Upper lobe of left lung (tissue), 6 donors: ENCODE data around the gene KRT33A. TPM values are rescaled to one million over a fixed set of nuclear protein-coding genes. Genes with fewer than 3 reads are reported as not detected.

Experiments
- ATAC-seq, 2 donors: fragments of 200-7000 bp; cut with Tn5 transposase; one replicate each; pipeline ENCODE4 v1.9.1; 2022; ENCODE audit warnings: mild to moderate bottlenecking in 2 of 2, moderate library complexity in 2 of 2; ENCODE audit not compliant: low FRiP score in 2 of 2
- DNase-seq, 2 donors: peaks; one replicate each; pipeline ENCODE4 v3.0.0-alpha.2; 2019 to 2020
- H3K27ac ChIP-seq, 4 donors: fragments of 200-600 bp; sonication (generic); one replicate each; pipeline ENCODE4 v1.5.1; 2016 to 2019
- H3K27me3 ChIP-seq, 4 donors: fragments of 200-600 bp; sonication (generic); one replicate each; pipeline ENCODE4 v1.5.1; 2017 to 2019
- H3K36me3 ChIP-seq, 4 donors: fragments of 200-600 bp; sonication (generic); one replicate each; pipeline ENCODE4 v1.5.1; 2016 to 2019
- H3K4me1 ChIP-seq, 4 donors: fragments of 200-600 bp; sonication (generic); one replicate each; pipeline ENCODE4 v1.5.1; 2018 to 2019
- H3K4me3 ChIP-seq, 4 donors: fragments of 200-600 bp; sonication (generic); one replicate each; pipeline ENCODE4 v1.5.1; 2017 to 2019; ENCODE audit warnings: mild to moderate bottlenecking in 2 of 4, moderate library complexity in 1 of 4
- H3K9me3 ChIP-seq, 4 donors: fragments of 200-600 bp; sonication (generic); one replicate each; pipeline ENCODE4 v1.5.1; 2018 to 2019
- CTCF ChIP-seq, 6 experiments: fragments of 450-650 bp in 4 of 6; fragments of 200-600 bp in 2 of 6; sonication (generic) in 2 of 6; IDR thresholded peaks; one replicate each; pipeline ENCODE4 v1.5.1; 2016 to 2019; ENCODE audit warnings: antibody characterized with exemption in 6 of 6
- EP300 ChIP-seq, 4 donors: sonication (generic); formaldehyde crosslinking; IDR thresholded peaks; one replicate each; pipeline ENCODE4 v1.5.1; 2017; ENCODE audit warnings: antibody characterized with exemption in 4 of 4, control low read depth in 2 of 4
- POLR2A ChIP-seq, 4 donors: fragments of 450-650 bp; IDR thresholded peaks; one replicate each; pipeline ENCODE4 v1.5.1; 2016 to 2017; ENCODE audit warnings: antibody characterized with exemption in 4 of 4, mild to moderate bottlenecking in 2 of 4
- POLR2AphosphoS5 ChIP-seq, 2 donors: sonication (generic); formaldehyde crosslinking; IDR thresholded peaks; one replicate each; pipeline ENCODE4 v1.5.1; 2017; ENCODE audit warnings: antibody characterized with exemption in 2 of 2
- WGBS, 2 donors: methylation state at CpG; one replicate each; pipeline ENCODE4 v1.1.5; 2017 to 2018; 5-methylcytosine and 5-hydroxymethylcytosine counted together
- total RNA-seq, 6 donors: library from RNA; depleted of rRNA in 4 of 6; stranded (reverse); fragments of >200 nt in 4 of 6; gene quantifications; one replicate each; pipeline versions ENCODE4 v1.1.0 to v1.2.1, GENCODE V29; 2016 to 2021
- donor health status: DM: no; HTN: no; CAD: no; lungs with moderate emphysema.
- donor health status: DM: no; HTN: yes; CAD: no; lungs with severe emphysema.

The KRT33A gene
- total RNA-seq, 6 donors from 2014 or later: not detected

- no peak for DNase-seq
- TF ChIP-seq EP300 (IDR thresholded peaks at IDR 0.05) (no peak), POLR2AphosphoS5 (IDR thresholded peaks at IDR 0.05) (no peak), CTCF (IDR thresholded peaks at IDR 0.05) (no peak), POLR2A (IDR thresholded peaks at IDR 0.05) (no peak)
- Histone ChIP-seq H3K36me3 (no peaks in the 10 kb centered on the region), H3K27me3 (no peaks in the 10 kb centered on the region), H3K4me3 (no peak overlapping the region), H3K4me1 (no peaks in the 10 kb centered on the region), H3K9me3 (no peaks in the 10 kb centered on the region), H3K27ac (no peak overlapping the region)
- ATAC-seq: no peak
- WGBS, 2 donors: 9 to 24% methylated on average over 2 of the region's 2 CpGs
These were observed 26.9 kb upstream of the KRT33A start for GRCh38 chr17:41377546-41377945.

- H3K9me3 ChIP-seq: no peaks in the 10 kb centered on the region
- no peak for ATAC-seq
- DNase-seq: no peak
- H3K36me3 ChIP-seq: no peaks in the 10 kb centered on the region
- no peak within 1 kb of the TSS for H3K4me3 ChIP-seq
- H3K4me1 ChIP-seq: no peaks in the 10 kb centered on the region
- no peaks in the 10 kb centered on the region for H3K27me3 ChIP-seq
- WGBS, 2 donors: 92 to 100% methylated on average over 1 of the region's 1 CpG
- H3K27ac ChIP-seq: no peak within 1 kb of the TSS
- TF ChIP-seq CTCF (IDR thresholded peaks at IDR 0.05): no peak
- no peak for TF ChIP-seq EP300 (IDR thresholded peaks at IDR 0.05)
- no peak for TF ChIP-seq POLR2A (IDR thresholded peaks at IDR 0.05)
- TF ChIP-seq POLR2AphosphoS5 (IDR thresholded peaks at IDR 0.05): no peak
These were observed 19.1 kb upstream of the KRT33A start, which contains the start of gene KRT33B for GRCh38 chr17:41369713-41370112. TSS of gene KRT33B (minus strand) at chr17:41369813. CDS start at chr17:41369750, 63 bp downstream.

- Histone ChIP-seq H3K36me3 (no peaks in the 10 kb centered on the region), H3K4me3 (no peak overlapping the region), H3K27me3 (no peaks in the 10 kb centered on the region), H3K4me1 (no peaks in the 10 kb centered on the region), H3K27ac (no peak overlapping the region), H3K9me3 (no peaks in the 10 kb centered on the region)
- TF ChIP-seq CTCF (IDR thresholded peaks at IDR 0.05): no peak
- TF ChIP-seq POLR2A (IDR thresholded peaks at IDR 0.05): no peak
- TF ChIP-seq EP300 (IDR thresholded peaks at IDR 0.05): no peak
- TF ChIP-seq POLR2AphosphoS5 (IDR thresholded peaks at IDR 0.05): no peak
- ATAC-seq: no peak
- no peak for DNase-seq
- 86 to 93% methylated on average over 2 of the region's 2 CpGs for WGBS, 2 donors
These were observed 18.4 kb upstream of the KRT33A start for GRCh38 chr17:41369023-41369422.

- ATAC-seq (no peak), DNase-seq (peak in 1 of 2 donors; percentile 28)
- H3K27me3 ChIP-seq: no peaks in the 10 kb centered on the region
- no peaks in the 10 kb centered on the region for H3K4me1 ChIP-seq
- no peak overlapping the region for H3K27ac ChIP-seq
- TF ChIP-seq POLR2A (IDR thresholded peaks at IDR 0.05): no peak
- TF ChIP-seq EP300 (IDR thresholded peaks at IDR 0.05): no peak
- no peak for TF ChIP-seq POLR2AphosphoS5 (IDR thresholded peaks at IDR 0.05)
- no peak for TF ChIP-seq CTCF (IDR thresholded peaks at IDR 0.05)
- H3K4me3 ChIP-seq: no peak overlapping the region
- H3K9me3 ChIP-seq: no peaks in the 10 kb centered on the region
- H3K36me3 ChIP-seq: no peaks in the 10 kb centered on the region
- WGBS, 2 donors: 74 to 85% methylated on average over 10 of the region's 10 CpGs
These were observed 16.9 kb upstream of the KRT33A start for GRCh38 chr17:41367426-41368075.

GRCh38 chr17:41366070-41366469 is 15.4 kb upstream of the KRT33A start:
- H3K4me1 ChIP-seq: no peaks in the 10 kb centered on the region
- DNase-seq (no peak), ATAC-seq (no peak)
- no peak overlapping the region for H3K4me3 ChIP-seq
- no peaks in the 10 kb centered on the region for H3K36me3 ChIP-seq
- H3K27me3 ChIP-seq: no peaks in the 10 kb centered on the region
- TF ChIP-seq POLR2AphosphoS5 (IDR thresholded peaks at IDR 0.05) (no peak), EP300 (IDR thresholded peaks at IDR 0.05) (no peak), CTCF (IDR thresholded peaks at IDR 0.05) (no peak), POLR2A (IDR thresholded peaks at IDR 0.05) (no peak)
- H3K9me3 ChIP-seq: no peaks in the 10 kb centered on the region
- H3K27ac ChIP-seq: no peak overlapping the region
